Mammary epithelial cell (primary cell): ENCODE results near the gene F13A1.

Experiments
- EZH2 ChIP-seq: IDR thresholded peaks from 2 replicates; pipeline ENCODE4 v1.6.1; 2012; ENCODE audit warnings: low read length, inconsistent platforms, borderline replicate concordance
- TF ChIP-seq, protein P1 (sequence below), 2 donors: IDR thresholded peaks in 1 of 2; conservative IDR thresholded peaks in 1 of 2; 2 replicates each; pipeline ENCODE4 v1.5.1; 2011 to 2012; ENCODE audit warnings: inconsistent platforms in 2 of 2, low read length in 2 of 2, mild to moderate bottlenecking in 2 of 2, control low read depth in 1 of 2, low read depth in 1 of 2; ENCODE audit not compliant: insufficient read depth in 1 of 2; ENCODE audit errors: extremely low read depth in 1 of 2

GRCh38 chr6:6230286-6230685 is 90.2 kb downstream of the F13A1 start:
- TF ChIP-seq, protein P1, sequence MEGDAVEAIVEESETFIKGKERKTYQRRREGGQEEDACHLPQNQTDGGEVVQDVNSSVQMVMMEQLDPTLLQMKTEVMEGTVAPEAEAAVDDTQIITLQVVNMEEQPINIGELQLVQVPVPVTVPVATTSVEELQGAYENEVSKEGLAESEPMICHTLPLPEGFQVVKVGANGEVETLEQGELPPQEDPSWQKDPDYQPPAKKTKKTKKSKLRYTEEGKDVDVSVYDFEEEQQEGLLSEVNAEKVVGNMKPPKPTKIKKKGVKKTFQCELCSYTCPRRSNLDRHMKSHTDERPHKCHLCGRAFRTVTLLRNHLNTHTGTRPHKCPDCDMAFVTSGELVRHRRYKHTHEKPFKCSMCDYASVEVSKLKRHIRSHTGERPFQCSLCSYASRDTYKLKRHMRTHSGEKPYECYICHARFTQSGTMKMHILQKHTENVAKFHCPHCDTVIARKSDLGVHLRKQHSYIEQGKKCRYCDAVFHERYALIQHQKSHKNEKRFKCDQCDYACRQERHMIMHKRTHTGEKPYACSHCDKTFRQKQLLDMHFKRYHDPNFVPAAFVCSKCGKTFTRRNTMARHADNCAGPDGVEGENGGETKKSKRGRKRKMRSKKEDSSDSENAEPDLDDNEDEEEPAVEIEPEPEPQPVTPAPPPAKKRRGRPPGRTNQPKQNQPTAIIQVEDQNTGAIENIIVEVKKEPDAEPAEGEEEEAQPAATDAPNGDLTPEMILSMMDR (conservative IDR thresholded peaks at IDR 0.05 in 1 of 2, IDR thresholded peaks at IDR 0.05 in 1 of 2; ENCODE audit: extremely low read depth in 1 of 2, insufficient read depth in 1 of 2, low read depth in 1 of 2, low read length in 2 of 2) = no peak
- no peak for TF ChIP-seq EZH2
